Activated gamma-delta T cell treated with Interleukin-2 at 50 U/mL for 16 hours (primary cell): ENCODE data around the gene ALDOB.

ENCODE experiments used
- DNase-seq: peaks from one replicate; pipeline ENCODE4 v3.0.0-alpha.2; 2020

Gene ALDOB

GRCh38 chr9:101435601-101436079, at the start of gene ALDOB:
Gene ALDOB (minus strand): TSS chr9:101435774. CDS start chr9:101430887, 4,887 bp downstream.
- DNase-seq: no peak

- no peak for DNase-seq
Observed at GRCh38 chr9:101484046-101484445, 48.5 kb upstream of the ALDOB start.

GRCh38 chr9:101481261-101481660, 45.7 kb upstream of the ALDOB start:
- no peak for DNase-seq

- DNase-seq: no peak
Observed at GRCh38 chr9:101480386-101480785, 44.8 kb upstream of the ALDOB start.

GRCh38 chr9:101479338-101480030, 43.9 kb upstream of the ALDOB start:
- no peak for DNase-seq

- DNase-seq: no peak
Observed at GRCh38 chr9:101478906-101479305, 43.3 kb upstream of the ALDOB start.

- no peak for DNase-seq
Observed at GRCh38 chr9:101478444-101478843, 42.9 kb upstream of the ALDOB start.

- no peak for DNase-seq
Observed at GRCh38 chr9:101477736-101478135, 42.2 kb upstream of the ALDOB start.

- no peak for DNase-seq
Observed at GRCh38 chr9:101477214-101477613, 41.6 kb upstream of the ALDOB start.

GRCh38 chr9:101476576-101477208, 41.1 kb upstream of the ALDOB start:
- DNase-seq: no peak

GRCh38 chr9:101472891-101473290, 37.3 kb upstream of the ALDOB start:
- no peak for DNase-seq

- no peak for DNase-seq
Observed at GRCh38 chr9:101470929-101471328, 35.4 kb upstream of the ALDOB start.

- no peak for DNase-seq
Observed at GRCh38 chr9:101470021-101470420, 34.4 kb upstream of the ALDOB start.

GRCh38 chr9:101469026-101469425, 33.5 kb upstream of the ALDOB start:
- no peak for DNase-seq

- no peak for DNase-seq
Observed at GRCh38 chr9:101468116-101468515, 32.5 kb upstream of the ALDOB start.

- no peak for DNase-seq
Observed at GRCh38 chr9:101467690-101468089, 32.1 kb upstream of the ALDOB start.

GRCh38 chr9:101466863-101467262, 31.3 kb upstream of the ALDOB start:
- DNase-seq: no peak

- DNase-seq: no peak
Observed at GRCh38 chr9:101465326-101465915, 29.8 kb upstream of the ALDOB start.

GRCh38 chr9:101463397-101463796, 27.8 kb upstream of the ALDOB start:
- DNase-seq: no peak

GRCh38 chr9:101462558-101462957, 27.0 kb upstream of the ALDOB start:
- DNase-seq: no peak

- DNase-seq: no peak
Observed at GRCh38 chr9:101460965-101461364, 25.4 kb upstream of the ALDOB start.

- DNase-seq: no peak
Observed at GRCh38 chr9:101458963-101459631, 23.5 kb upstream of the ALDOB start.

- no peak for DNase-seq
Observed at GRCh38 chr9:101457003-101457402, 21.4 kb upstream of the ALDOB start.
